PFSK-1 (cell line): ENCODE data around the gene PRR11.

Source experiments
- FOXP2 ChIP-seq: optimal IDR thresholded peaks from 2 replicates; pipeline ENCODE3; 2011; ENCODE audit warnings: borderline replicate concordance, control low read depth, inconsistent platforms; ENCODE audit not compliant: insufficient read depth; ENCODE audit errors: extremely low read length, extremely low read depth
- POLR2AphosphoS5 ChIP-seq: IDR thresholded peaks from 2 replicates; pipeline ENCODE4 v1.6.1; 2012; ENCODE audit warnings: low read depth, mild to moderate bottlenecking, control low read depth, low read length, moderate library complexity
- SIN3A ChIP-seq: IDR thresholded peaks from 2 replicates; pipeline ENCODE4 v1.6.1; 2012; ENCODE audit warnings: mild to moderate bottlenecking, low read length, moderate library complexity, borderline replicate concordance; ENCODE audit not compliant: insufficient read depth
- TAF1 ChIP-seq: IDR thresholded peaks from 2 replicates; pipeline ENCODE4 v1.6.1; 2012; ENCODE audit warnings: low read length, control low read depth, borderline replicate concordance; ENCODE audit not compliant: insufficient read depth
- TF ChIP-seq, protein P1 (sequence below), 2 experiments: IDR thresholded peaks; 2 replicates each; pipeline versions ENCODE4 v1.6.1 to v1.8.0; 2011 to 2012; ENCODE audit warnings: low read depth in 2 of 2, low read length in 2 of 2, control low read depth in 1 of 2, inconsistent platforms in 1 of 2, mild to moderate bottlenecking in 1 of 2, moderate library complexity in 1 of 2; ENCODE audit not compliant: insufficient read depth in 1 of 2

DNA sequence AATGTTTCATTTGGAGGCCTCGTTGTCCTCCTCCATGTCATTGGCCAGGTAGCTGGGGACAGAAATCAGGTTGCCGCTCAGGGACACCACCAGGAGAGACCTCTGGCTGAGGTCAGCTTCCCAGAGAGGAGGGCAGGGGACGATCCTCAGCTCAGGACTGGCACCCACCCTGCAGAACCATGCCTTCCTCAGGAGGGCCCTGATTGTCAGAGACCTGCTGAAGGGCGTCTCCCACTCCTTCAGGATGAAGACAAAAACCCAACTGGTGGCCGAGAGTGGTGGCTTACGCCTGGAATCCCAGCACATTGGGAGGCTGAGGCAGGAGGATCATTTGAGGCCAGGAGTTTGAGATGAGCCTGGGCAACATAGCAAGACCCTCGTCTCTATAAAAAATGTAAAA lies 19.5 kb downstream of the PRR11 start:
- TF ChIP-seq POLR2AphosphoS5 (no peak), TAF1 (no peak), FOXP2 (no peak), SIN3A (no peak)
- TF ChIP-seq, protein P1, sequence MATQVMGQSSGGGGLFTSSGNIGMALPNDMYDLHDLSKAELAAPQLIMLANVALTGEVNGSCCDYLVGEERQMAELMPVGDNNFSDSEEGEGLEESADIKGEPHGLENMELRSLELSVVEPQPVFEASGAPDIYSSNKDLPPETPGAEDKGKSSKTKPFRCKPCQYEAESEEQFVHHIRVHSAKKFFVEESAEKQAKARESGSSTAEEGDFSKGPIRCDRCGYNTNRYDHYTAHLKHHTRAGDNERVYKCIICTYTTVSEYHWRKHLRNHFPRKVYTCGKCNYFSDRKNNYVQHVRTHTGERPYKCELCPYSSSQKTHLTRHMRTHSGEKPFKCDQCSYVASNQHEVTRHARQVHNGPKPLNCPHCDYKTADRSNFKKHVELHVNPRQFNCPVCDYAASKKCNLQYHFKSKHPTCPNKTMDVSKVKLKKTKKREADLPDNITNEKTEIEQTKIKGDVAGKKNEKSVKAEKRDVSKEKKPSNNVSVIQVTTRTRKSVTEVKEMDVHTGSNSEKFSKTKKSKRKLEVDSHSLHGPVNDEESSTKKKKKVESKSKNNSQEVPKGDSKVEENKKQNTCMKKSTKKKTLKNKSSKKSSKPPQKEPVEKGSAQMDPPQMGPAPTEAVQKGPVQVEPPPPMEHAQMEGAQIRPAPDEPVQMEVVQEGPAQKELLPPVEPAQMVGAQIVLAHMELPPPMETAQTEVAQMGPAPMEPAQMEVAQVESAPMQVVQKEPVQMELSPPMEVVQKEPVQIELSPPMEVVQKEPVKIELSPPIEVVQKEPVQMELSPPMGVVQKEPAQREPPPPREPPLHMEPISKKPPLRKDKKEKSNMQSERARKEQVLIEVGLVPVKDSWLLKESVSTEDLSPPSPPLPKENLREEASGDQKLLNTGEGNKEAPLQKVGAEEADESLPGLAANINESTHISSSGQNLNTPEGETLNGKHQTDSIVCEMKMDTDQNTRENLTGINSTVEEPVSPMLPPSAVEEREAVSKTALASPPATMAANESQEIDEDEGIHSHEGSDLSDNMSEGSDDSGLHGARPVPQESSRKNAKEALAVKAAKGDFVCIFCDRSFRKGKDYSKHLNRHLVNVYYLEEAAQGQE (IDR thresholded peaks at IDR 0.05; ENCODE audit: insufficient read depth in 1 of 2, low read depth in 2 of 2, low read length in 2 of 2): no peak
